Activated T-helper 9 cell treated with anti-CD3 and anti-CD28 coated beads, Interleukin-2, amount 50 U/mL, for 16 hours (primary cell): ENCODE measurements around the gene ABCC3.

ENCODE experiments used
- DNase-seq: peaks from one replicate; pipeline ENCODE4 v3.0.0-alpha.2; 2020; ENCODE audit warnings: low read depth

ABCC3 gene

GRCh38 chr17:50634224-50634914, at the start of gene ABCC3:
TSS of gene ABCC3 (plus strand) at chr17:50634881. CDS start at chr17:50634937, 56 bp downstream.
- no peak for DNase-seq

GRCh38 chr17:50585346-50585745, 49.3 kb upstream of the ABCC3 start:
- no peak for DNase-seq

GRCh38 chr17:50585891-50586290, 48.8 kb upstream of the ABCC3 start:
- no peak for DNase-seq

GRCh38 chr17:50586421-50587247, 48.0 kb upstream of the ABCC3 start:
- no peak for DNase-seq

GRCh38 chr17:50587571-50587970, 47.1 kb upstream of the ABCC3 start:
- no peak for DNase-seq

GRCh38 chr17:50588391-50589049, 46.2 kb upstream of the ABCC3 start:
- DNase-seq: no peak

GRCh38 chr17:50589095-50589705, 45.5 kb upstream of the ABCC3 start:
- no peak for DNase-seq

GRCh38 chr17:50590946-50591737, 43.5 kb upstream of the ABCC3 start:
- no peak for DNase-seq

- DNase-seq: no peak
Measured at GRCh38 chr17:50593321-50593720, 41.4 kb upstream of the ABCC3 start.

GRCh38 chr17:50594128-50594823, 40.4 kb upstream of the ABCC3 start:
- DNase-seq: no peak

GRCh38 chr17:50594892-50595291, 39.8 kb upstream of the ABCC3 start:
- DNase-seq: no peak

GRCh38 chr17:50596191-50597037, 38.3 kb upstream of the ABCC3 start:
- DNase-seq: no peak

- no peak for DNase-seq
Measured at GRCh38 chr17:50598487-50598886, 36.2 kb upstream of the ABCC3 start.

- DNase-seq: no peak
Measured at GRCh38 chr17:50599606-50600005, 35.1 kb upstream of the ABCC3 start.

- no peak for DNase-seq
Measured at GRCh38 chr17:50601823-50602375, 32.8 kb upstream of the ABCC3 start.

- DNase-seq: no peak
Measured at GRCh38 chr17:50602836-50603235, 31.8 kb upstream of the ABCC3 start.

GRCh38 chr17:50603340-50603739, 31.3 kb upstream of the ABCC3 start:
- DNase-seq: no peak

- DNase-seq: no peak
Measured at GRCh38 chr17:50604513-50604912, 30.2 kb upstream of the ABCC3 start.

- no peak for DNase-seq
Measured at GRCh38 chr17:50605429-50605828, 29.3 kb upstream of the ABCC3 start.
